Progenitor cell of endocrine pancreas (in vitro differentiated cells): ENCODE data around the gene EPS15. TPM values are rescaled to one million over a fixed set of nuclear protein-coding genes. Genes with fewer than 3 reads are reported as not detected.

Source experiments
- DNase-seq: peaks from one replicate; pipeline ENCODE4 v3.0.0; 2021; ENCODE audit warnings: low spot score; ENCODE audit not compliant: unreplicated experiment
- H3K27ac Mint-ChIP-seq: 2 replicates; pipeline ENCODE4 v1.8.0; 2021; ENCODE audit warnings: mild to moderate bottlenecking, moderate library complexity, mixed read lengths
- H3K27me3 Mint-ChIP-seq: 2 replicates; pipeline ENCODE4 v1.8.0; 2021; ENCODE audit warnings: mixed read lengths
- H3K36me3 Mint-ChIP-seq: 2 replicates; pipeline ENCODE4 v1.8.0; 2022; ENCODE audit warnings: mixed read lengths; ENCODE audit not compliant: insufficient read depth
- H3K4me1 Mint-ChIP-seq: 2 replicates; pipeline ENCODE4 v1.8.0; 2021; ENCODE audit warnings: low read depth, mixed read lengths
- H3K4me3 Mint-ChIP-seq: 2 replicates; pipeline ENCODE4 v1.8.0; 2021; ENCODE audit warnings: low read depth, mild to moderate bottlenecking, moderate library complexity, mixed read lengths
- H3K9me3 Mint-ChIP-seq: 2 replicates; pipeline ENCODE4 v1.8.0; 2021; ENCODE audit warnings: low read depth, mixed read lengths
- total RNA-seq: library from RNA; stranded (reverse); gene quantifications from 2 replicates; pipeline ENCODE4 v1.2.1, GENCODE V29; 2021
- TF ChIP-seq, protein P1 (sequence below): fragments of 200-600 bp; sonication (generic); IDR thresholded peaks from one replicate; pipeline ENCODE4 v1.5.0; 2021; ENCODE audit warnings: antibody characterized with exemption, mild to moderate bottlenecking; ENCODE audit not compliant: unreplicated experiment

The EPS15 gene
- total RNA-seq, 1 donor from 2014 or later: 63.8 TPM

DNA sequence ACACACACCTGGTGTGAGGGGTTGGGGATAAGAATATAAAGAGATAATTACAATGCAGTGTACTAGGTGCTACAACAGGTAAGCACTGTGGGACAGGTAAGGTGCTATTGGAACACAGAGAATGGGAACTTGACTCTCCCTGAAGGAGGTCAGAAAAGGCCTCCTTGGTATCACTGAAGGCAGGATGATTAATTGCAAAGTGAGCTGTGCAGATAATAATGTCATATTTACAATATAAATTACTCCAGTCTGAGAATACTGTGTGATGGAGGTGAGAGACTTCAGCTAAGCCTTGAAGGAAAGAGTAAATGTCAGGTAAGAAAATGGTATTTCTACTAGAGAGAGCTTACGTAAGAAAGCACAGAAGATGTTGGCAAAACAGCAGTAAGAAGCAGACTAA is 91.6 kb downstream of the EPS15 start:
- Mint-ChIP-seq H3K9me3 (peaks cover 11% of the 10 kb centered on the region), H3K27ac (no peak overlapping the region), H3K4me3 (no peak overlapping the region), H3K27me3 (no peaks in the 10 kb centered on the region), H3K36me3 (peaks cover 23% of the 10 kb centered on the region), H3K4me1 (peaks cover 16% of the 10 kb centered on the region)
- TF ChIP-seq, protein P1, sequence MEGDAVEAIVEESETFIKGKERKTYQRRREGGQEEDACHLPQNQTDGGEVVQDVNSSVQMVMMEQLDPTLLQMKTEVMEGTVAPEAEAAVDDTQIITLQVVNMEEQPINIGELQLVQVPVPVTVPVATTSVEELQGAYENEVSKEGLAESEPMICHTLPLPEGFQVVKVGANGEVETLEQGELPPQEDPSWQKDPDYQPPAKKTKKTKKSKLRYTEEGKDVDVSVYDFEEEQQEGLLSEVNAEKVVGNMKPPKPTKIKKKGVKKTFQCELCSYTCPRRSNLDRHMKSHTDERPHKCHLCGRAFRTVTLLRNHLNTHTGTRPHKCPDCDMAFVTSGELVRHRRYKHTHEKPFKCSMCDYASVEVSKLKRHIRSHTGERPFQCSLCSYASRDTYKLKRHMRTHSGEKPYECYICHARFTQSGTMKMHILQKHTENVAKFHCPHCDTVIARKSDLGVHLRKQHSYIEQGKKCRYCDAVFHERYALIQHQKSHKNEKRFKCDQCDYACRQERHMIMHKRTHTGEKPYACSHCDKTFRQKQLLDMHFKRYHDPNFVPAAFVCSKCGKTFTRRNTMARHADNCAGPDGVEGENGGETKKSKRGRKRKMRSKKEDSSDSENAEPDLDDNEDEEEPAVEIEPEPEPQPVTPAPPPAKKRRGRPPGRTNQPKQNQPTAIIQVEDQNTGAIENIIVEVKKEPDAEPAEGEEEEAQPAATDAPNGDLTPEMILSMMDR: no peak
- DNase-seq: no peak

DNA sequence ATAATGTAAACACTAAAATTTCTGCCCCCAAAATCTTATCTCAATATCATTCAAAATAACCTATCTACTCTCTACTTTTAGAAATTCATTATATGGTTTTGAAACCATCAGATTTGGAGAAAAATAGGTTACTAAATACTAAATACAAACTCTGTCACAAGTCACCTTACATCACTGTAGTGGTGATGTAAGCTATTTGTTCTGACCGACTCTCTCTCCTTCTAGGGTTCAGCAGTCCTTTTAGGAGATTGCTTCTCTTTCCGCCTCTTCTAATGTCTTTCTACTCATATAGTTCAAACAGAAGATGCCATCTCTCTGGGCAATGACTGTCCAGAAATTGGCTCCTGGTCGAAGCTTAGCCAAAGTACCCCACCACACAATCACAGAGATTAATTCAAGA is 93.1 kb downstream of the EPS15 start:
- peaks cover 11% of the 10 kb centered on the region for H3K9me3 Mint-ChIP-seq
- H3K27me3 Mint-ChIP-seq: no peaks in the 10 kb centered on the region
- no peak overlapping the region for H3K4me3 Mint-ChIP-seq
- no peak overlapping the region for H3K27ac Mint-ChIP-seq
- no peak for DNase-seq
- H3K4me1 Mint-ChIP-seq: peaks cover 25% of the 10 kb centered on the region
- TF ChIP-seq, protein P1: no peak
- peaks cover 23% of the 10 kb centered on the region for H3K36me3 Mint-ChIP-seq

DNA sequence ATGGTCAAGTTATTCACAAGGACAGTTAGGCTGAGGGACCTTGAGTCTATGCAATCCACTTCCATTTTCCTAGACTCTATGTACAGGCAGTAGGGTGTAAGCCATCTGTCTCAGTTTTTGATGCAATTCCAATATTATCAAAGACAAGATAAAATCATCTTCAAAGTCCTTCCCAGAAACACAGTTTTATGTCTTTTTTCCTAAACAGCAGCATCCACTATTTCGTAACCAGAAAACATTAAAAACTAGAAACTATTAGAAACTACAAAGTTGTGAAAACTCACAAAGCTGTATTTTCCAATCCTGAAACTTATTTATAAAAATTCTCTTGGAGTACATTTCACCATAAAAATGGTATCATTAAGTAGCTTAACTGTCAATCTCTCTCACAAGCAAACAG is 93.8 kb downstream of the EPS15 start:
- no peaks in the 10 kb centered on the region for H3K27me3 Mint-ChIP-seq
- H3K4me3 Mint-ChIP-seq: no peak overlapping the region
- H3K4me1 Mint-ChIP-seq: peaks cover 29% of the 10 kb centered on the region
- H3K9me3 Mint-ChIP-seq: peaks cover 11% of the 10 kb centered on the region
- no peak overlapping the region for H3K27ac Mint-ChIP-seq
- DNase-seq: no peak
- peaks cover 27% of the 10 kb centered on the region for H3K36me3 Mint-ChIP-seq
- TF ChIP-seq, protein P1: no peak

DNA sequence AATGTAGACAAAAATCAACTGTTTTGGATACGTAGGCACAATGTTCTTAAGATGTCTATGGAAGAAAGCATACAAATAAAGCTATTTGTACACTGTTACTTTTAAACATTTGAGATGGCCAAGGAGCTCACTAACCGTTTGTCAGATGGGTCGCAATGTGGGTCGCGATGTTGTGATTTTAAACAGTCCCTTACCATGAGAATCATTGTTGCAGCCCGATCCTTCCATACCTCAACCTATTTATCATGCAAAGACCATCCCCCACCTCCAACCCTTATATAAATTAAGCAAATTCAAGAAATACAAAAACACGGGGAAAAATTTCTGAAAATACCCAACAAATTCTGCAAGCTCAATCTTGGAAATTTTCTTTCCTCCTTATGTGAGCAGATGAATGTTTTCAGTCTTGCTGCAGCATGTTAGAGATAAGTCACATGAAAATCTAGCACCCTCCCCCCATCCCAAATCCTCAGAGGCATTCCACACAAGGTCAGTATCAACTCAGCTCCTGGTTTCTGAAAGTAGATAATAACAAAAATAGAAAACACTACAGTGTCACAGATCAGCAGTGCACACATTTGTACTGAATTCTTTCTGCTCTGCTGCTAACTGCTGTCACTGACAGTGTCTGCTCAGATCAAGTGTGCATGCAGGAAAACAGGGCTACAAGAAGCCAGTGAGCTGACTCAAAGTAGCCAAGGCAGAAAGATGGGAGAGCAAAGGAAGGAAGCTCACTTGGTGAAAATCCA is 95.8 kb downstream of the EPS15 start:
- H3K36me3 Mint-ChIP-seq: peaks cover 21% of the 10 kb centered on the region
- H3K9me3 Mint-ChIP-seq: peaks cover 11% of the 10 kb centered on the region
- TF ChIP-seq, protein P1: no peak
- H3K27me3 Mint-ChIP-seq: no peaks in the 10 kb centered on the region
- no peak for DNase-seq
- peak overlapping the region; percentile 80 for H3K27ac Mint-ChIP-seq
- H3K4me1 Mint-ChIP-seq: peaks cover 29% of the 10 kb centered on the region
- no peak overlapping the region for H3K4me3 Mint-ChIP-seq

DNA sequence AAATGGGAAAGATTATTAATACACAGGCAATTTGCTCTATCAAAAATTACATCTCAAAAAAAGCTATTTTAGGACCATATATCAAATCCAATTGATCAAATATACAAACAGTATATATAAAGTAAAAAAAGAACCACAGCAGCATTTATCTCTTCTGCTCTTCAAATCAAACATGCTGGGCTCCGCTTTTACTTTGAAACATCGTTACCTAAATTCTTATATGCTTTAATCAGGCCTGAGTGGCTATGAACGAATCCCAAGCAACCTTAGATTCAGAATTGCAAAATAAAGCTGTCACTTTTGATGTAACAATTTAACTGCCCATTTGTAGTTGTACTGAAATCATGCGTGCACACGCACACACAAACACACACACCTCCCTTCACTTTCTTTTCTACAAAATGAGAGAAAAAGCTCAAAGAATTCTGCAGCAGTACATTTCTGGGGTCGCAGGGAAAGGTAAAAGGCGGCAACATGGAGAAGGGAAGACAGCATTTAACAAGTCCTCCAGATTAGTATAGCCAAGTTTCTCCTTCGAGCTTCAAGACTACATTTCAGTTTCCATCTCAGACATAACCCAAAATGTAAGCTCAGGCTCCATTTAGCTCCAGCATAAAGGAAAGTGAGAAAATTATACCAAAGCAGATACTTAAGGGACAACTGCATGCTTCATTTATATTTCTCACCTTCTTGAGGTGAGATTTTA is 96.5 kb downstream of the EPS15 start:
- H3K4me1 Mint-ChIP-seq: peaks cover 27% of the 10 kb centered on the region
- peaks cover 19% of the 10 kb centered on the region for H3K36me3 Mint-ChIP-seq

More for the DNA sequence above, 96.5 kb downstream of the EPS15 start:
- TF ChIP-seq, protein P1: no peak
- H3K4me3 Mint-ChIP-seq: no peak overlapping the region
- no peaks in the 10 kb centered on the region for H3K27me3 Mint-ChIP-seq
- H3K9me3 Mint-ChIP-seq: peaks cover 3% of the 10 kb centered on the region
- no peak for DNase-seq
- H3K27ac Mint-ChIP-seq: peak overlapping the region; percentile 80
